Effector CD8-positive, alpha-beta T cell (primary cell): ENCODE measurements around the gene SOX6.
"Not testable (repeated sequence)": the region's sequence is repeated elsewhere in the genome, so short reads cannot be mapped to it uniquely, and the experiment has no call there.

Experiments
- DNase-seq: peaks from one replicate; lab custom pipeline; 2025; lab: John Stamatoyannopoulos, UW

Gene SOX6

DNA sequence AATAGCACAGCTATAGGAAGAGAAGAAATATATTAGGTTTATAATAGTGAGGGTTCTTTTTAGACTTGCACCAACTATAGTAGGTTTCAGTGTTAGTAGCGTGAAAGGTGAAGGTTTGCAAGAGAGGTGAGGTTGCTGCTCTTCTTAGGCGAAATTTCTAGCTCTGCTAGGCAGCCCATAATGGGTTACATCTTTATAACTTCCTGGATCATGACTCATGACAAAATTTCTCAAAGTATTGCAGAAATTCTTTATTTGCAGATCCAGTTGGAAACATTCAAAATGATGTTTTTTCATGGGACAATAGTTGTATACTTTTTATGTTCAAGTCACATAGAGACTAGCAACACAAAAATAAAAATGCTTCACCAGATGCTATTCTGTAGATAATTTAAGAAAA, 260.0 kb downstream of the SOX6 start:
- no peak for DNase-seq

GRCh38 chr11:16095756-16096155, 260.6 kb downstream of the SOX6 start:
- DNase-seq, result no peak

DNA sequence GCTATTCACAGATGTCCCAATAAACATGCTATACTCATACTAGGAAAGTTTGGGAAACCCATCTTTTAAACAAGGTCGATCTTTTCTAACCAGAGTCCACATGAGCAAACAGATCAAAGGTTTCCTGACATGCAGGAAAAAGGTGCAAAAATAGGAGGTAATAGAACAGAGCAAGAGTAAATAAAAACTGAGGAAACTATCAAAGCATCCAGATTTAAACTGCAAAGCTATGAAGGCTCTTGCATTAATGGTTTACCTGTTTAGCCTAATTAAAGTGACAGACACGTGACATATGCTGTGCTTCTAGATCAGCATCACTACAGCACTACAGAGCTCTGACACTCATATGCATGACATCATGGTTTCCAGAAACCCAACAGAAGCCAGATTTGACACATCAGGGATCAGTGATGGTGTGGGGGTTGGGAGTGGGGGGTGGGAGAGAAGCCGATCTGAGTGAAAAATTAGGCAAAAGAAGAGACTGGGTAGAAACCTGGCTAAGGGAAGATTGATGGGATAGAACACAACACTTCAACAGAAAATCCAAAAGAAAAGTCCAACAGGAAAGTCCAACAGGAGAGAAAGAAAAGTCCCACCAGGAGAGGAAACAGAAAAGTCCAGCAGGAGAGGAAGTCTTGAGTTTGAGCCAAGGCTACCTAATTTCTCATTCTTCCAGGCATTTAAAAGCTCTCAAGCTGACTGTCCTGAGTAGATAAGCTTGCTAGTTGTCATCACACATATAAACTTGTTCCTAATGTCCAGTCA, 262.3 kb downstream of the SOX6 start:
- DNase-seq, result no peak

GRCh38 chr11:16091862-16092261, 264.5 kb downstream of the SOX6 start:
- no peak for DNase-seq

DNA sequence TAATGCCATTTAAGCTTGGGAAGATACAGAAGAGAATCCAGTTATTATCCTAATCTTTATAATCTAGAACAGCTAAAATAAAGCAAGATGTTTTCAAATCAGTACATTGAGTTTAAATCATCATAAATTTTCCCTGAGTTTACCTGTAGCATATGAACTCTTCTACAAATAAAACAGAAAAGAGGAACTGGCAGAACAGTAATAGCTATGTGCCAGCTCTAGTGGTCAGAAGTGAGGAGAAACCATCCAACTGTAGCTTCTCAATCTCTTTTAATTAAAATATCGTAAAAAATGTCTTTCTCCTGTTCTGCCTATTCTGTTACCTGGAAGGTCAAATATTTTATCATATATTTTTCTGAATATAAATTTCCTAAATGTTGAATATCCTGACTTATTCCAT, 266.9 kb downstream of the SOX6 start:
- no peak for DNase-seq

- no peak for DNase-seq
These were observed 267.6 kb downstream of the SOX6 start for GRCh38 chr11:16088774-16089173.

DNA sequence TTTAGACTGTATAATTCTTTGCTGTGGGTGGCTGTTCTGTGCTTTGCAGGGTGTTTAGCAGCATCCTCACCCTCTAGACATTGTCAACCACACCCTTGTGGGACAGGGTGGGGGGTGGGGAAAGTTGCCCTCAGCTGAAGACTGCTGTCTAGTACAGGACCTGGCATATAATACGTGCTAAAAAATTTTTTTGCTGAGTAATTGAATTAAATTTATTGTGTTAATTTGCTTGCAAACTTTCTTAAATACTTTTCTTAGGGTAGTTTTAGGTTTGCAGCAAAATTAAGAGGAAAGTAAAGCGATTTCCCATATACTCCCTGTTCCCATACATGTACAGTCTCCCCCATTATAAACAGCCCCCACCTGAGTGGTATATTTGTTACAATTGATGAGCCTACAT, 268.5 kb downstream of the SOX6 start:
- DNase-seq, result no peak

- no peak for DNase-seq
These were observed 270.0 kb downstream of the SOX6 start for GRCh38 chr11:16086229-16086819.

DNA sequence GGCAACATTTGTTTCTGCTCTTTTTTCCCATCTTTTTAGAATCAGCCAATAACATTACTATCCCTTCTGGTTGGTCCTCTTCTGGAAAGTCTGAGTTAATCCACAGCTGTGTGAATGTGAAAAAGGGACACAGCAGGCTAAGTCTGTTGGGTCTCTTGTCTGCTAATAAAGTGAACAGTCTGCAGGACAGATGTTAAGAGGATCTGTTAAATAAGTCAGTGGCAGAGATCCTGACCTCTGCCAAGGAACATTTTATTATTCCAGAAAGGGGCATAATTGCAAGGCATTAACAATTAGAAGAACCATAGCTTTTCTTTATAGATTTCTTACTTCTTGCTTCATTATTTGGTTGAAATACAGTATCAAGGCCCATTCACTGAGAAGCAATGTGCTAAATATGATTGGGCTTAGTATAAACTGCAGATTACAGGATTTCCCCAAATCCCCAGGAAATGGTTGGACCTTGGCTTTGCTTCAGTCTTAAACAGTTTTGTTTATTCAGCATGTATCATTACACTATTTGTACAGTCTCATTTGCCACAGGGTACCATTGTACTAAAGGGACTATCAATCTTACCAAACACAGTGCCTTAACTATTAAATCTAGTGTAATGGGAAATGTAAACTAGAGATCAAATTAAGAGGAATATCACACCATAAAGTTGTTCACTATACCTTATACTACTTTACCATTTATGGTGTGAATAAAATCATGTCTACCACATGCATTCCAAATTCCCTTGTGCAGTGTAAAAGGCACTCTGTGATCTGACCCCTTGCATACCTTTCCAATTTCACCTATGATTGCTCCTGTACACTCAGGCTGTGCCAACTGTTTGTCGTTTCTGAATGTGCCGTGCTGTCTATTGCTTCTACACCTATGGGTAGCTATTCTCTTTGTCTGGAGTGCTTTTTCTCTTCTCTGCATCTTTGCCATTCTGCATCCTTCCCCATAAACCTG, 274.0 kb downstream of the SOX6 start:
- no peak for DNase-seq

- no peak for DNase-seq
These were observed 274.8 kb downstream of the SOX6 start for GRCh38 chr11:16081382-16082094.

DNA sequence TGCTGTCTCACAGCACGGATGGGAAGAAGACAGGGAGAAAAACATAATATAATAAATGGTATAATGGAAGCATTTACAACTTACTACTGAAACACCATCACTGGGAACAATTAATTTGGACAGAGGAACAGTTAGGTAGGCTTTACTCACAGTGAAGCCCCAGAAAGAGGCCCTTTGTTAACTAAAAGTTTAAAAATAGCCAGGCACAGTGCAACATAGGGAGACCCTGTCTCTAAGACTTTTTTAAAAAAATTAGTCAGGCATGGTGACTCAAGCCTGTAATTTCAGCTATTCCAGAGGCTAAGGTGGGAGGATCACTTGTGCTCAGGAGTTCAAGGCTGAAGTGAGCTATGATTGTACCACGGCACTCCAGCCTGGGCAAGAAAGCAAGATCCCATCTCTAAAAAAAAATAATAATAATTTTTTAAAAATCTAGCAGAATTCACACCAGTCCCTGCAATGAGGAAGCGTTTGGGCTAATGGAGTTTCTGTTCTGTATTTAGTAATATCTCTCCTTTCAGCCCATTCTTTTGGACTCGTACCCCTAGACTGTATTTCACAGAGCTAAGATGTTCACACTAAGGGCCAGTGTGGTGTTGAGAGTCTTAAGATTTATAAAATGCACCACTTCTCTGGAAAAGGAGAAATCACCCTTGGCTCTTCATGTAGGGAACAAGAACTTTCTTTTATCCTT, 275.5 kb downstream of the SOX6 start:
- DNase-seq, result no peak

DNA sequence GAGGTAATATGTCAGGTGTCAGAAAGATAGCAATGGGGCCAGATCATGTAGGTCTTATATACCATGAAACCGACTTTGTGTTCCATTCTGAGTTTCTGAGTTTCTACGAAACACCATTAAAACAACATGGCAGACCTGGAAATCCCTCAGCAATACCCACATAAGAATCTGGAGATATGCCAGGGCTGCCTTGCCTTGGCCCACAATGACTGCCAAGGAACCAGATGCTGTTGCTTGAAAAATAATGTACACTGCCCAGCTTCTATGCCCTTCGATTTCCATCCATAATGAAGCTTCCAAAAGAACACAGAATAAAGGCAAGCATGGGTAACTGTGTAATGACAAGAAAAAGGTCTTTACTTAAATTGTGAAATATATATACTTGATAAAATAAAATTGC, 277.4 kb downstream of the SOX6 start:
- DNase-seq, result no peak

DNA sequence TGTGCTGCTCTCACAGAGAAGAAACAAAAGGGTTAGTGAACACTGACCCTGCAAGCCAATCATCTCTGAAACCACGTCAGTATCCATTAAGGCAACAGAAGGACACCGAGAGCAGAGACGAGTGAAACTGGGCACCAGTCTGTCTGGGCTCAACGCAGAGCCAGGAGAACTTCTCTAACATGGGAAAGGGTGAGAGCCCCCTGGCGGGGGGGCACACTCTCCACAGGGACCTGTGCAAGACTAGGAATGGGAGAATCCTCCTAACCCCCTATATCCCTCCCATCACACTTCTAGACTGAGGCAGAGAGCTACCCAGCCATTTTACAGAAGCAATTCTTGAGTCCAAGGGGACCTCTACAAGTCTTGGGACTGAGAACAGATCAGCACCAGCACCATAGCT, 285.8 kb downstream of the SOX6 start:
- no peak for DNase-seq

GRCh38 chr11:16067268-16067667, 289.1 kb downstream of the SOX6 start:
- DNase-seq, result not testable (repeated sequence)

- no peak for DNase-seq
These were observed 297.0 kb downstream of the SOX6 start for GRCh38 chr11:16059332-16059731.

DNA sequence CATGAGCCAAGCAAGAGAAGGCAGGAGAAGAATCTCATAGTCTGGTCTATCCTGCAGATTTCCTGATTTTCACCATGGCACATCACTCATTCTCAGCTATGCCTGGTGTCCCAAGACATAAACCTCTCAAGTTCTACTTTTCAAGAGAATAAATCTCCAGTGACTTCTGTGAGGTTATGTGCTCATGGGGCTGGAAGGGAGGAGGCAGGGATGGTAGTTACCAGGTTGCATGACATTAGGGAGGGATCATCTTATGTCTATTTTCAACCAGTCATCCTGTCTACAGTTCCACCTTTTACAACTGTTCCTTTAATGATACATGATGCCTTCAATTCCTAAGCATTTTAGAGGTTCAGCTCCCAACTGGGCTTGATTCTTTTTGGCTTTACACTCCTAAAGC, 297.7 kb downstream of the SOX6 start:
- no peak for DNase-seq

- no peak for DNase-seq
These were observed 303.6 kb downstream of the SOX6 start for GRCh38 chr11:16052750-16053149.

- no peak for DNase-seq
These were observed 306.7 kb downstream of the SOX6 start for GRCh38 chr11:16049611-16050010.

DNA sequence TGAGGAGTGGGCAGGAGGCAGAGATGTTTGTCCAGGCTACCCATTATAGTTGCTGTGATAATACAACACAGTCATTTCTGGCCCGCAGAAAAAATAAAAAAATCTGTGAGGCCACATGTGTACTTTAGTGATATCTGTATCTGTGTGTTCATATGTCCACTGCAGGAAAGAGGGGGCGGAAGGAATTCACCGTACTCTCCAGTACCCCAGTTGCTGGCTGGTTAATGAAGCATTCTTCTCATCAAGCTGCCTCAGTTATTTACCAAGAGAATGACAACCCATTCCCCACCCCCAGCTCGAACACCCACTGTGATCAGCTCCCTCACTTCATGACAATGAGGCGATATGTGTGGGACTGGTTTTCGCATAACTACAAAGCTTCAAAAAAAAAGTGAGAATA, 309.3 kb downstream of the SOX6 start:
- DNase-seq, result no peak

DNA sequence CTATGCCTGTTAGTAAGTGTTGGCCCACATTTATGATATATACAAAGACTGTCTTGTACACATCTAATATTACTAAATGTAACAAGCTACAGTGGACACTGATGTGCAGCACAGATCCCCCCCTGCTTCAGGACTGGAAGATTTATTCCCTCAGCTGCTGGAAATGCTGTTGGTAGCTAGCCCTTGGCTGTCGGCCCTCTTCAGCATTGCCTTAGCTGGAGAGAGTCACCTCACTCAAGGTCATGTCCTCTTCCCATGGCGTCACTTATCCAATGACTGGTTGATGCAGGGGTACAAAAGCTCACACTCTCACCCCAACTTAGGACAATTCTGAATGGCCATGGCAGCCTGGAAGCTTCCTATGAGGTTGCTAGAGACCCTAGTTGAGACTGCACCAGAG, 312.7 kb downstream of the SOX6 start:
- no peak for DNase-seq

DNA sequence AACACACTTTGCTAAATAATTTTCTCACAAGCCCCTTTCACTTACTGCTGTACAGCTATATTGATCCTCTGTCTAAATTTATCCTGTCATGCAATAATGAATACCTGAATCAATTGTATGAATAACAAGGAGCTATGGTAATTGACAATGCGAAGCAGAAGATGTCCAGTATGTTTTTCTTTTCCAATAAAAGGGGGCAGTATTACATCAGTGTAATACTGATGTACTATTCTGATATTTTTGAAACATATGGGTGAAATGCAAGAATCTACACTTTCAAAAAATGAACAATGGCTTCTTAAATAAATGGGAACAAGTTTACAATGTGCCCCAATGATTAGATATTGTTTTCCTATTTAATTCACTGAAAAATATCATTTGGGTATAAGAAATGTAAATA, 315.1 kb downstream of the SOX6 start:
- no peak for DNase-seq
